Measurements from ENCODE around the gene CYP21A2.
A peak's percentile ranks its signal among the peaks of the same experiment; 100 is the strongest.
"Not testable (repeated sequence)": the region's sequence is repeated elsewhere in the genome, so short reads cannot be mapped to it uniquely, and the experiment has no call there.

Gene CYP21A2

GRCh38 chr6:32050562-32050961, 12.3 kb downstream of the CYP21A2 start:
- Histone ChIP-seq H3K27ac (peak overlapping the region in 1 of 2 donors; percentile 32), H3K4me3 (no peak overlapping the region)
- no peak for DNase-seq (ENCODE audit: low spot score)
- no peak for TF ChIP-seq CTCF (IDR thresholded peaks at IDR 0.05)

- not testable (repeated sequence) for H3K4me3 ChIP-seq; DNase-seq (ENCODE audit: low spot score); H3K27ac ChIP-seq
Observed at GRCh38 chr6:32052626-32053025, 14.4 kb downstream of the CYP21A2 start.

- DNase-seq (ENCODE audit: low spot score); H3K27ac ChIP-seq; H3K4me3 ChIP-seq: not testable (repeated sequence)
Observed at GRCh38 chr6:32053314-32053713, 15.1 kb downstream of the CYP21A2 start.

- DNase-seq (ENCODE audit: low spot score); H3K27ac ChIP-seq; H3K4me3 ChIP-seq: not testable (repeated sequence)
Observed at GRCh38 chr6:32055756-32056155, 17.5 kb downstream of the CYP21A2 start.

- DNase-seq (ENCODE audit: low spot score), result no peak
- no peak overlapping the region for H3K27ac ChIP-seq
- no peak overlapping the region for H3K4me3 ChIP-seq
- no peak for TF ChIP-seq CTCF (IDR thresholded peaks at IDR 0.05)
Observed at GRCh38 chr6:32056254-32056653, 18.0 kb downstream of the CYP21A2 start.

- H3K4me3 ChIP-seq, result no peak overlapping the region
- no peak for TF ChIP-seq CTCF (IDR thresholded peaks at IDR 0.05)
- no peak for DNase-seq (ENCODE audit: low spot score)
- H3K27ac ChIP-seq, result peak overlapping the region in 1 of 2 donors; percentile 34
Observed at GRCh38 chr6:32057966-32058365, 19.8 kb downstream of the CYP21A2 start.

GRCh38 chr6:32058511-32058963, 20.3 kb downstream of the CYP21A2 start:
- H3K27ac ChIP-seq, result peak overlapping the region in 1 of 2 donors; percentile 34
- no peak for TF ChIP-seq CTCF (IDR thresholded peaks at IDR 0.05)
- no peak for DNase-seq (ENCODE audit: low spot score)
- H3K4me3 ChIP-seq, result no peak overlapping the region

- DNase-seq (ENCODE audit: low spot score), result no peak
- TF ChIP-seq CTCF (IDR thresholded peaks at IDR 0.05), result no peak
- H3K27ac ChIP-seq, result no peak overlapping the region
- H3K4me3 ChIP-seq, result no peak overlapping the region
Observed at GRCh38 chr6:32060966-32061655, 22.9 kb downstream of the CYP21A2 start.

GRCh38 chr6:32064706-32065105, 26.5 kb downstream of the CYP21A2 start:
- no peak for DNase-seq (ENCODE audit: low spot score)
- no peak overlapping the region for H3K27ac ChIP-seq
- no peak for TF ChIP-seq CTCF (IDR thresholded peaks at IDR 0.05)

GRCh38 chr6:32067521-32067920, 29.3 kb downstream of the CYP21A2 start:
- not testable (repeated sequence) for H3K4me3 ChIP-seq; DNase-seq (ENCODE audit: low spot score)
- peak overlapping the region in 1 of 2 donors; percentile 2 for H3K27ac ChIP-seq

More at GRCh38 chr6:32064706-32065105, 26.5 kb downstream of the CYP21A2 start:
- H3K4me3 ChIP-seq, result no peak overlapping the region

GRCh38 chr6:32068315-32068714, 30.1 kb downstream of the CYP21A2 start:
- H3K4me3 ChIP-seq; DNase-seq (ENCODE audit: low spot score): not testable (repeated sequence)
- H3K27ac ChIP-seq, result peak overlapping the region in 1 of 2 donors; percentile 22

All from coronary artery (tissue), 2 donors.